GM04503 (cell line): ENCODE measurements around the gene CGB2.
A peak's percentile ranks its signal among the peaks of the same experiment; 100 is the strongest.
"Not testable (repeated sequence)": the region's sequence is repeated elsewhere in the genome, so short reads cannot be mapped to it uniquely, and the experiment has no call there.

Source experiments
- DNase-seq: peaks from one replicate; pipeline ENCODE4 v3.0.0-alpha.2; 2012; ENCODE audit warnings: low read depth

CGB2 gene

GRCh38 chr19:49038111-49038510, 6.4 kb downstream of the CGB2 start:
- not testable (repeated sequence) for DNase-seq

DNA sequence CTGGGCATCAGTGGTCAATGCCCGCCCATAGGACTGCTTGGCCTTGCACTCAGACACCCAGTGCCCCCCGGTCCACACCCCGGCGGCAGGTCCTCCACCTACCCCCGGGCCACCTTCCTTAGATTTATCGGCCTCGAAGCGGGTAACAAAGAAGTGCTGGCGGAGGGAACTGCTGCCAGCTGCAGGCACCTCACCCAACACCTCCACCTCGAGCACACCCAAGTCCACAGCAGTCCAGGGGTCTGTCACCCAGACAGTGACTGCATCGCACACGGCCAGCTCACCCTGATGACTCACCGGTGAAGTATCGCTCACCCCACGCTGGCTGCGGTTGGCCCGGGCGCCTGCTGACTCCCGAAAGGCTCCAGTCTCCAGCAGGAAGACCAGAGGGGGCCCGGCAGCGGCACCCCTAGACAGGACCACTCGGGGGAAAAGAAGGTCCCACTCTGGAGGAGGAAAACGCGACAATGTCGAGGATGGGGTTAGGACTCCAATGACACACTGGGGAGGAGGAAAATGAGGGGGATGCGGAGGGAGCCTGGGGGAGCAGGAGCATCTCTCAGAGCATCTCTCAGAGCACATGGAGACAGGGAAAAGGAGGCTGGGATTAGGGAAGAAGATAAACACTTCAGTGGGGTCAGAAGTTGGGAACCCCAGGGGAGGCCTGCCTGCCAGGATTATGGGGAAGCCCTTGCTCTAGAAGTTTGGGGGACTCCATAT, 7.0 kb downstream of the CGB2 start:
- DNase-seq, result not testable (repeated sequence)

GRCh38 chr19:49039736-49040135, 8.0 kb downstream of the CGB2 start:
- DNase-seq, result not testable (repeated sequence)

- no peak for DNase-seq
Measured at GRCh38 chr19:49042177-49042576, 10.5 kb downstream of the CGB2 start.

GRCh38 chr19:49042666-49043065, 11.0 kb downstream of the CGB2 start:
- not testable (repeated sequence) for DNase-seq

- DNase-seq, result not testable (repeated sequence)
Measured at GRCh38 chr19:49043548-49043947, 11.9 kb downstream of the CGB2 start, which contains the start of gene CGB5. TSS of gene CGB5 (plus strand) at chr19:49043848. CDS start at chr19:49044210, 362 bp downstream.

DNA sequence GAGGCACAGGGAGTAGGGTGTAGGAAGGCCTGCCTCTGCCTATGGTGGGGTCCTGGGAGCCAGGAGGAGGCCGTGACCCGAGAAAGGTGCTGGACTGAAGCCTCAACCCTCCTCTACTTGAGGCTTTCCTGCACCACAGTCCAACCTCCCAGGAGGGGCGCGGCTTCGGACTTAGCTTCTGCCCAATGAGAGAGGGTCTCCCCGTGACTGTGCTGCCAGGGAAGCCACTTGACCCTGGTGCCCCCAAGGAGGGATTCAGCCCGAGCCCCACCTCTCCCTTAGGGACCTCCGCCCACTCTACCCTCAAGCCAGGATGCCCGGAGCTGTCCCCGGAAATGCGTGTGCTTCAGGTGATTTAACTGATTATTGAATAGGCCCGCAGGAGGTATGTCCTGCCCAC, 17.3 kb downstream of the CGB2 start, which contains the start of gene CGB8:
TSS of gene CGB8 (minus strand) at position 101 of the 400 bp plus-strand sequence. CDS start 372 bp downstream, outside the sequence.
- DNase-seq, result not testable (repeated sequence)

DNA sequence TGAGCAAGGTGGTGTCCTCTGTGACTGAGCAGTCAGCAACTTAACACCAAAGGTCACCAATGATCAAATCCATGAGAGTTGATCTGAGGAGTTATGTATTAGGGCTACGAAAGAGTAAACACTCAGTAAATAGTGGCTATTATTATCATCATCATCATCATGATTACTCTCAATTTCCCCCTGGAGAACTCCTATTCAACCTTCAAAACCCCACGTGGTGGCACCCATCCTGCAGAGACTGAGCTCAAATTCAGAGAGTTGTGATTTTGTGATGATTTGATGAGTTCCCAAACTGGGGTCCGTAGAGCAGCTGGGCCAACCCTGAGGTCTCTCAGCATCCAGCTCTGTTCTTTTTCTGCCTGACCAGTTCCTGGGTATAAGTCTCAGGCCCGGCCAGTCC, 18.1 kb downstream of the CGB2 start:
- not testable (repeated sequence) for DNase-seq

- DNase-seq, result peak; percentile 21
Measured at GRCh38 chr19:49050376-49051033, 18.8 kb downstream of the CGB2 start.

GRCh38 chr19:49056101-49056901, 24.6 kb downstream of the CGB2 start:
- DNase-seq, result no peak

GRCh38 chr19:49056902-49057596, 25.4 kb downstream of the CGB2 start:
- not testable (repeated sequence) for DNase-seq

- no peak for DNase-seq
Measured at GRCh38 chr19:49057636-49058234, 26.0 kb downstream of the CGB2 start, which contains the start of gene CGB7. TSS of gene CGB7 (minus strand) at chr19:49057749. CDS start at chr19:49055375, 2,374 bp downstream.

DNA sequence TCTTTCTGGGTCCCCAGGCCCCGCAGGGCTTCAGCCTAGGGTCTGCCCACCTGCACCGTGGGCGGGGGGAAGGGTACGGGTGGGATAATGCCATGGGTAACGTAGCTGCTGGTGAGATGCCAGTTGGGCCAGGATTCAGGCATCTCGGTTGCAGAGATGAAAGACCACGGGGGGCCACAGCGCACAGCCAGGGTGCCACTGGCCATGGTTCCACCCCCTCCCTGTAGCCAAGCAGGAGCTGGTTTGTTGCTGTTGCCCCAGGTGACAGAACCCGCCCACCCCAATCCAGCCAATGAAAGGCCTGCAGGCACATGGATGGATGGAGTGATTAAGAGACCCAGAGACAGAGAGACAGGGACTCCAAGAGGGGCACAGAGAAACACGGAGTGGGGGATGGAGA, 26.9 kb downstream of the CGB2 start:
- no peak for DNase-seq

GRCh38 chr19:49059053-49059452, 27.4 kb downstream of the CGB2 start:
- DNase-seq, result no peak

GRCh38 chr19:49061000-49061399, 29.3 kb downstream of the CGB2 start:
- no peak for DNase-seq

DNA sequence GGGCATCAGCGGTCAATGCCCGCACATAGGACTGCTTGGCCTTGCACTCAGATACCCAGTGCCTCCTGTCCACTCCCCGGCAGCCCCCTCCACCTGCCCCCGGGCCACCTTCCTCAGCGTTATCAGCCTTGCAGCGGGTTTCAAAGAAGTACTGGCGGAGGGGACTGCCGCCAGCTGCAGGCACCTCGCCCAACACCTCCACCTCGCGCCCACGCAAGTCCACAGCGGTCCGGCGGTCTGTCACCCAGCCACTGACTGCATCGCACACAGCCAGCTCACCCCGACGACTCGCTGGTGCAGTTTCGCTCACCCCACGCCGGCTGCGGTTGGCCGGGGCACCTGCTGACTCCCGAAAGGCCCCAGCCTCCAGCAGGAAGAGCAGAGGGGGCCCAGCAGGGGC, 29.8 kb downstream of the CGB2 start:
- DNase-seq, result no peak

GRCh38 chr19:49064029-49064629, 32.4 kb downstream of the CGB2 start:
- no peak for DNase-seq

- no peak for DNase-seq
Measured at GRCh38 chr19:49064768-49065611, 33.3 kb downstream of the CGB2 start, which contains the start of gene NTF4. TSS of gene NTF4 (minus strand) at chr19:49064818. CDS start at chr19:49061997, 2,821 bp downstream.

DNA sequence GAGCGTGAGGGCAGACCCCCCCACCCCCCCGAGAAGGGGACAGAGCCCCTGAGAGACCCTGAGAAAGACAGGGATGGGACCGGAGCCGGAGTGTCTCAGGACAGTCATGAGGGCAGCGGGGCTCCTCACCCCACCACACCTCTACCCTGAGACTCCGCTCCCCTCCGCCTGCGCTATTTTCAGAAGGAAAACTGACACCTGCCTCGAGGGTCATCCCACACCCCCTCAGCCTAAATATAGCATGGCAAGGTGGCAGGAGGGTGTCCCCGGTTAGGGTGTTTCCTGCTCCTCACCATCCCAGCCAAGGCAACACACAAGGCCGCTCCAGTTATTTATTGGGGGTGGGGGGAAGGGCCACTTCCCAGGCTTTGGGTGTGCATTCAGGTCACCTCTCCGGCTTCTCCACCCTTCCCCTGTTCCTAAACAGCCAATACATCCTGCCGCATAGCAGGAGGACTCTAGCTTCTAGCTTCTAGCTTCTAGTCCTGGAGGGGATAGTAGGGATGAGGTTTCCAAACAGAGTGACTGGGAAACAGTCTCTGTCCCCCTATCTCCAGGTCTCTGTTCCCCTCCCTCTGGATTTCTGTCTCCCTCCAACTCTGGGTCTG, 34.3 kb downstream of the CGB2 start:
- DNase-seq, result no peak
